Trophoblast cell (in vitro differentiated cells and primary cell): ENCODE results near the gene PLA2G2A.

Experiments used
- DNase-seq, 2 donors: peaks; one replicate each; pipeline ENCODE4 v3.0.0-alpha.2; 2016
- H2AFZ ChIP-seq: 2 replicates; pipeline ENCODE4 v1.6.1; 2013; ENCODE audit warnings: low read length, moderate library complexity, mild to moderate bottlenecking; ENCODE audit not compliant: insufficient read depth, poor library complexity
- H2AK5ac ChIP-seq: 2 replicates; pipeline ENCODE4 v1.6.1; 2013; ENCODE audit warnings: mild to moderate bottlenecking, low read length
- H2BK120ac ChIP-seq: 2 replicates; pipeline ENCODE4 v1.6.1; 2013; ENCODE audit warnings: low read length, mild to moderate bottlenecking, moderate library complexity; ENCODE audit not compliant: insufficient read depth, poor library complexity
- H2BK12ac ChIP-seq: 2 replicates; pipeline ENCODE4 v1.6.1; 2013; ENCODE audit warnings: mild to moderate bottlenecking, low read length, moderate library complexity
- H2BK5ac ChIP-seq: 2 replicates; pipeline ENCODE4 v1.6.1; 2013; ENCODE audit warnings: low read length, low read depth, moderate library complexity, mild to moderate bottlenecking; ENCODE audit not compliant: poor library complexity
- H3K14ac ChIP-seq: 2 replicates; pipeline ENCODE4 v1.6.1; 2013; ENCODE audit warnings: mild to moderate bottlenecking, low read length
- H3K18ac ChIP-seq: 2 replicates; pipeline ENCODE4 v1.6.1; 2013; ENCODE audit warnings: mild to moderate bottlenecking, low read length
- H3K23ac ChIP-seq: 2 replicates; pipeline ENCODE4 v1.6.1; 2013; ENCODE audit warnings: low read length
- H3K27ac ChIP-seq: 2 replicates; pipeline ENCODE4 v1.5.1; 2013; ENCODE audit warnings: low read depth, mild to moderate bottlenecking, inconsistent platforms, low read length, moderate library complexity
- H3K27me3 ChIP-seq: 2 replicates; pipeline ENCODE4 v1.6.1; 2013; ENCODE audit warnings: inconsistent platforms, mild to moderate bottlenecking, low read length, moderate library complexity; ENCODE audit not compliant: insufficient read depth
- H3K36me3 ChIP-seq, 2 experiments: 1 replicate in 1 of 2; 2 replicates in 1 of 2; pipeline ENCODE4 v1.6.1; 2013; ENCODE audit warnings: low read length in 2 of 2, mild to moderate bottlenecking in 2 of 2, moderate library complexity in 1 of 2; ENCODE audit not compliant: insufficient read depth in 2 of 2, control insufficient read depth in 1 of 2
- H3K4ac ChIP-seq: 2 replicates; pipeline ENCODE4 v1.6.1; 2013; ENCODE audit warnings: low read depth, mild to moderate bottlenecking, low read length, moderate library complexity
- H3K4me1 ChIP-seq, 2 experiments: 1 replicate in 1 of 2; 2 replicates in 1 of 2; pipeline ENCODE4 v1.6.1; 2013; ENCODE audit warnings: low read length in 2 of 2, mild to moderate bottlenecking in 2 of 2, moderate library complexity in 1 of 2; ENCODE audit not compliant: insufficient read depth in 2 of 2, control insufficient read depth in 1 of 2
- H3K4me2 ChIP-seq: 2 replicates; pipeline ENCODE4 v1.6.1; 2013; ENCODE audit warnings: inconsistent platforms, mild to moderate bottlenecking, low read length, moderate library complexity
- H3K4me3 ChIP-seq: 2 replicates; pipeline ENCODE4 v1.5.1; 2013; ENCODE audit warnings: mild to moderate bottlenecking, low read depth, low read length, inconsistent platforms
- H3K79me1 ChIP-seq: one replicate; pipeline ENCODE4 v1.6.1; 2013; ENCODE audit warnings: low read length
- H3K79me2 ChIP-seq: 2 replicates; pipeline ENCODE4 v1.6.1; 2013; ENCODE audit warnings: low read length, mild to moderate bottlenecking; ENCODE audit not compliant: control insufficient read depth, insufficient read depth, poor library complexity
- H3K9ac ChIP-seq: 2 replicates; pipeline ENCODE4 v1.6.1; 2013; ENCODE audit warnings: mild to moderate bottlenecking, low read length
- H3K9me3 ChIP-seq: 2 replicates; pipeline ENCODE4 v1.6.1; 2013; ENCODE audit warnings: low read depth, mild to moderate bottlenecking, control low read depth, inconsistent platforms, low read length; ENCODE audit not compliant: insufficient read depth
- H4K12ac ChIP-seq: 2 replicates; pipeline ENCODE4 v1.6.1; 2013; ENCODE audit warnings: low read depth, mild to moderate bottlenecking, low read length, moderate library complexity
- H4K8ac ChIP-seq: 2 replicates; pipeline ENCODE4 v1.6.1; 2013; ENCODE audit warnings: low read depth, mild to moderate bottlenecking, low read length, moderate library complexity
- H4K91ac ChIP-seq: one replicate; pipeline ENCODE4 v1.6.1; 2013; ENCODE audit warnings: low read depth, mild to moderate bottlenecking, low read length, moderate library complexity
- WGBS: extraction: QIAGEN DNeasy Blood & Tissue Kit; methylation state at CpG from one replicate; pipeline ENCODE4 v1.1.7; 2013; ENCODE audit warnings: missing lambda C conversion rate; ENCODE audit not compliant: insufficient read length, insufficient coverage; ENCODE audit errors: extremely low coverage; 5-methylcytosine and 5-hydroxymethylcytosine counted together

The PLA2G2A gene

DNA sequence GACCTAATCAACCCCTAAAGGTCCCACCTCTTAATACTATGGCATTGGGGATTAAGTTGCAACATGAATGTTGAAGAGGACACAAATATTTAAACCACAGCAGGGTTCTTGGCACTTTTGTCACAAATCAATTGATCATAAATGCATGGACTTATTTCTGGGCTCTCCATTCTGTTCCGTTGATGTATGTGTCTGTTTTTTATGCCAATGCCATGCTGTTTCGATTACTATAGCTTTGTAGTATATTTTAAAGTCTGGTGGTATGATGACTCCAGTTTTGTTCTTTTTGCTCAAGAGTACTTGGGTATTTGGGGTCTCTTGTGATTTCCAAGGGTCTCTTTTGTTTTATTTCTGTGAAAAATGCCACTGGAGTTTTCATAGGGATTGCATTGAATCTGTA lies 34.7 kb upstream of the PLA2G2A start:
- Histone ChIP-seq H2BK12ac (no peak overlapping the region), H3K9me3 (peaks cover 5% of the 10 kb centered on the region), H3K4me2 (no peak overlapping the region), H3K14ac (no peak overlapping the region), H3K18ac (no peak overlapping the region), H3K4me1 (no peaks in the 10 kb centered on the region), H2AK5ac (no peak overlapping the region), H2BK120ac (no peak overlapping the region), H3K4ac (no peak overlapping the region), H3K9ac (no peak overlapping the region), H4K91ac (no peak overlapping the region), H3K23ac (no peak overlapping the region), H3K79me1 (no peaks in the 10 kb centered on the region), H3K27me3 (no peaks in the 10 kb centered on the region), H2AFZ (no peak overlapping the region), H2BK5ac (no peak overlapping the region), H4K8ac (no peak overlapping the region), H3K4me3 (no peak overlapping the region), H3K27ac (no peak overlapping the region), H3K79me2 (no peaks in the 10 kb centered on the region), H3K36me3 (no peaks in the 10 kb centered on the region), H4K12ac (no peak overlapping the region)
- WGBS, result no CpG with 5 or more reads among the region's 2 CpGs
- no peak for DNase-seq

DNA sequence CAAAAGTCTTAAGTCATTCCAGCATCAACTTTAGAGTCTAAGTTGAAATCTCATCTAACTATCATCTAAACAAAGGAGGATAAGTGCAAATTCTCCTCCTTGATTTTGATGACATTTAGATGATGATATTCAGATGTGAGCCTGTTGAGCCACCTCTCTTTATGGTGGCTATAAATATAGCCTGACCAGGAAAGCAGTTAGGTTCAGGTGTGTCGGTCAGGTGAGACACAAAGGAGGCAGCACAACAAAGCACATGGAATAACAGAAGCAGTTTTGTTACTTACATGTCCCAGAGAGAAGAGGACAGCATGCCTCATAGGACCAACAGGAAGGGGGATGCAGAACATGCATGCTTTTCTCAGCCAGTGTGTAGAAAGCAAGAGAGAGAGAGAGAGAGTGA lies 30.6 kb upstream of the PLA2G2A start:
- peaks cover 5% of the 10 kb centered on the region for H3K9me3 ChIP-seq
- no peak overlapping the region for H3K14ac ChIP-seq
- no peak overlapping the region for H4K8ac ChIP-seq
- H4K91ac ChIP-seq, result no peak overlapping the region
- no peak overlapping the region for H3K4me2 ChIP-seq
- no peak overlapping the region for H3K23ac ChIP-seq
- H3K9ac ChIP-seq, result no peak overlapping the region
- no peak overlapping the region for H2BK12ac ChIP-seq
- H3K79me2 ChIP-seq, result no peaks in the 10 kb centered on the region
- H3K4me1 ChIP-seq, result no peaks in the 10 kb centered on the region
- H2AK5ac ChIP-seq, result no peak overlapping the region
- H3K27me3 ChIP-seq, result no peaks in the 10 kb centered on the region
- H3K79me1 ChIP-seq, result no peaks in the 10 kb centered on the region
- H2AFZ ChIP-seq, result no peak overlapping the region
- DNase-seq, result no peak
- H3K36me3 ChIP-seq, result no peaks in the 10 kb centered on the region
- no peak overlapping the region for H3K4ac ChIP-seq
- no CpG with 5 or more reads among the region's 1 CpG for WGBS
- H3K27ac ChIP-seq, result no peak overlapping the region
- H3K18ac ChIP-seq, result no peak overlapping the region
- H2BK120ac ChIP-seq, result no peak overlapping the region
- H3K4me3 ChIP-seq, result no peak overlapping the region
- no peak overlapping the region for H4K12ac ChIP-seq
- no peak overlapping the region for H2BK5ac ChIP-seq

DNA sequence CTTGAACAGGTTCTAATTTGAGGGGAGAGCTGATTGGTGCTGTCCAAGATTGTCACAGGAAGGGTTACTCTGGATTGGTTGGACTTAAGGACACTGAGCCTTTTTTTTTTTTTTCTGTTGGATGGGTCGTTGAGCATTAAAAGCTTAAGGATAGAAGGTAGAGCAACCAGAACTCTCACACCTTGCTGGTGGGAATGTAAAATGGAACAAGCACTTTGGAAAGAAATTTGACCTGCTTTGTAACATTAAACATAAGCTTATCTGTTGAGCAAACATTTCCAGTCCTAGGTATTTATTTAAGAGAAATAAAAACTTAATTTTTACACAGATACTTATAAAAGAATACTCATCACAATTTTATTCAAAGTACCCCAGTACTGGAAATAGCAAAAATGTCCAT lies 29.8 kb upstream of the PLA2G2A start:
- Histone ChIP-seq H2AK5ac (no peak overlapping the region), H4K91ac (no peak overlapping the region), H3K4me1 (no peaks in the 10 kb centered on the region), H3K4me2 (no peak overlapping the region), H3K9me3 (peaks cover 5% of the 10 kb centered on the region), H3K18ac (no peak overlapping the region), H2AFZ (no peak overlapping the region), H3K79me2 (no peaks in the 10 kb centered on the region), H3K27ac (no peak overlapping the region), H3K27me3 (no peaks in the 10 kb centered on the region), H3K14ac (no peak overlapping the region), H3K4me3 (no peak overlapping the region), H2BK5ac (no peak overlapping the region), H3K9ac (no peak overlapping the region), H3K4ac (no peak overlapping the region), H3K36me3 (no peaks in the 10 kb centered on the region), H3K23ac (no peak overlapping the region), H4K8ac (no peak overlapping the region), H3K79me1 (no peaks in the 10 kb centered on the region), H2BK120ac (no peak overlapping the region), H2BK12ac (no peak overlapping the region), H4K12ac (no peak overlapping the region)
- no CpG with 5 or more reads among the region's 1 CpG for WGBS
- no peak for DNase-seq

DNA sequence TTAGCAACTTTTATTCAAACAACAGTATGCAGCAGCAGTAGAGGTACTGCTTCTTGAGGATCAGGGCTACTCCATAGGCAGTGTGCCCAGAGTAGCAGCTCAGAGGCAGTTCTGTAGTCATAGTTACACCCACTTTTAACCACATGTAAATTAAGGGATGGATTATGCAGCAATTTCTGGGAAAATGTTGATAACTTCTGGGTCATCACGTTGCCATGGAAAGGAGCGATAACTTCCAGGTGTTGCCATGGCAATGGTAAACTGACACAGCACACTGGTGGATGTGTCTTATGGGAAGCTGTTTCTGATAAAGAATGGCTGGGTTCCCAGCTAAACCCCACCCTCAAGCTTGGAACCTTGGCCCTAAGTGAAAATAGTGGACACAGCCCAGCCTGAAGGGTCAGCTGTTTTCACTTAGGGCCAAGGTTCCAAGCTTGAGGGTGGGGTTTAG lies 29.0 kb upstream of the PLA2G2A start:
- H3K9ac ChIP-seq, result no peak overlapping the region
- H2AK5ac ChIP-seq, result no peak overlapping the region
- no peak overlapping the region for H4K8ac ChIP-seq
- WGBS, result no CpG with 5 or more reads among the region's 2 CpGs
- no peak overlapping the region for H3K4ac ChIP-seq
- no peak overlapping the region for H3K27ac ChIP-seq
- H3K23ac ChIP-seq, result no peak overlapping the region
- peaks cover 5% of the 10 kb centered on the region for H3K9me3 ChIP-seq
- H3K4me1 ChIP-seq, result no peaks in the 10 kb centered on the region
- no peak overlapping the region for H4K12ac ChIP-seq
- no peak overlapping the region for H3K4me3 ChIP-seq
- DNase-seq, result peak in 1 of 2 donors; percentile 8
- no peak overlapping the region for H2BK12ac ChIP-seq
- H2BK5ac ChIP-seq, result no peak overlapping the region
- no peak overlapping the region for H2AFZ ChIP-seq
- H3K18ac ChIP-seq, result no peak overlapping the region
- H3K79me1 ChIP-seq, result no peaks in the 10 kb centered on the region
- H3K4me2 ChIP-seq, result no peak overlapping the region
- H3K14ac ChIP-seq, result no peak overlapping the region
- H2BK120ac ChIP-seq, result no peak overlapping the region
- no peaks in the 10 kb centered on the region for H3K36me3 ChIP-seq
- H3K27me3 ChIP-seq, result no peaks in the 10 kb centered on the region
- no peak overlapping the region for H4K91ac ChIP-seq
- no peaks in the 10 kb centered on the region for H3K79me2 ChIP-seq
